NCI-H1694 (cell line): Measurements from ENCODE around the gene CRYGD.
A peak's percentile ranks its signal among the peaks of the same experiment; 100 is the strongest.
"Not testable (repeated sequence)": the region's sequence is repeated elsewhere in the genome, so short reads cannot be mapped to it uniquely, and the experiment has no call there.

Experiments
- DNase-seq: peaks from one replicate; lab custom pipeline; 2025; lab: John Stamatoyannopoulos, UW

CRYGD gene

DNA sequence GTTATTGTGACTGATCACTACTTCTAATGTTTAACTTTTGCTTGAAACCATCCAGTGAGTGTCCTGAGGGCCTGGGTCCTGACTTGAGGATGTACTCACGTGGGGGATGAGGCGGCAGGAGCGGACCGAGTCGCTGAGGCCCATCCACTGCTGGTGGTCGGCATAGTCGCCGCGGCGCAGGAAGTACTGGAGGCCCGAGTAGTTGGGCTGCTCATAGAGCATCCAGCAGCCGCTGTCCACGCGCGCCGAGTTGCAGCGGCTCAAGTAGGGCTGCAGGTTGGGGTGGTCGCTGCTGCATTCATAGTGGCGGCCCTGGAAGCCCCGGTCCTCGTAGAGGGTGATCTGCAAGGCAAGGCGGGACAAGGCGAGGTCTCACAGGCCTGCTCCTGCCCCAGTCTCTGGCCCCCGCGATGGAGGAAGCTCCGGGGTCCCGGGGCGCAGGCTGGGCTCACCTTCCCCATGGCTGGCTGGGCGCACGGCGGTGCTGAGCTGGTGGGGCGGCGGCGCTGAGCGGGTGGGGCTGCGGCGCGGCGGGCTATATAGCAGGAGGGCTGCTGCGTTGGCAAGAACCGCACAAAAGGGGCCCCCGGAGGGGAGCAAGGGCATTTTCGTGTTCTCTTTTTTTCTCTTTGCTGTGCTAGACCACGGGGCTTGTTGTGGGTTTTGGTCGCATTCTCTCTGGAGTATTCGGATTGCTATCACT is at the start of gene CRYGD:
CRYGD (minus strand) TSS at position 512 of the 703 bp plus-strand sequence; CDS start at position 461, 51 bp downstream.
- DNase-seq = not testable (repeated sequence)

DNA sequence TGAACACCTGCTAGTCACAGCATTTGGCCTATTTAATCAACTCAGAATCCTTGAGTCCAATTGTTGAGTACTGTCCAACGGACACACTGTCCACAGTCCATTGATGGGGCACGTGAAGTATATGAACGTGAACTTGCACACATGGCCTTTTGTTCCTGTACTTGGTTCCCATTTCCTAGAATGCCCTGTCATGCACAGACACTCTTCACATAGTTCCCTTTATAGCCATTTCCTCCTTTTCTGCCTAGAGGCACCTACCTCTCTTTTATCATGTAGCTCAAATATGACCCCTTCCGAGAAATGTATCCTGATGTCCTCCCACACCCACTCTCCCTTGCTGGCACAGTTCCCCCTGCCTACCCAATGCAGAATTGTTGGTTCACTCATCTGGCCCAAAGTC is 47.8 kb upstream of the CRYGD start:
- no peak for DNase-seq

GRCh38 chr2:208164951-208165755 is 40.8 kb upstream of the CRYGD start:
- no peak for DNase-seq

DNA sequence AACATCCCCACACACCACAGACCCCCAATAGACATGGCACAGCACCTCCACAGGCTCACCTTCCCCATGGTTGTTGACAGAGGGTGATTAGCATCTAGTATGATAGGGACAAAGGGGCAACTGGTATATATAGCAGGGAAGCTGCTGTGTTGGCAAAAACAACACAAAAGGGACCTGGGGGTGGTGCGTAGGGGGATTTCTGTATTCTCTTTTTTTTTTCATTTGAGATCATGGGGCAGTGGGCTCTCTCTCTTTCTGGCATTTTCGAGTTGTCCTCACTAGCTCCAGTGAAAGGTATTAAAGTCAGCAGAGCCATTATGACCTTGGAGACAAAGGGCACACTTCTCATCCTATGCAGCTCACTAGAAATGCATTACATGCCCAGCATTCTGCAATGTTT is 39.2 kb upstream of the CRYGD start, which contains the start of gene CRYGA:
CRYGA (minus strand) TSS at position 101 of the 400 bp plus-strand sequence; CDS start at position 68, 33 bp downstream.
- DNase-seq = no peak

- DNase-seq = no peak
Measured at GRCh38 chr2:208156439-208156838, 32.1 kb upstream of the CRYGD start.

DNA sequence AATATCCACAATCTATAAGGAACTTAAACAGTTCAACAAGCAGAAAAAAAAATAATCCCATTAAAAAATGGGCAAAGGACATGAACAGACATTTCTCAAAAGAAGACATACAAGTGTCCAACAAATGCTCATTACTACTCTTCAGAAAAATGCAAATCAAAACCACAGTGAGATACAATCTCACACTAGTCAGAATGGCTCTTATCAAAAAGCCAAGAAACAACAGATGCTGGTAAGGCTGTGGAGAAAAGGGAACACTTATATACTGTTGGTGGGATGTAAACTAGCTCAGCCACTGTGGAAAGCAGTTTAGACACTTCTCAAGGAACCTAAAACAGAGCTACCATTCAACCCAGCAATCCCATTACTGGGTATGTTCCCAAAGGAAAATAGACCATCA is 28.8 kb upstream of the CRYGD start:
- DNase-seq = no peak

- DNase-seq = no peak
Measured at GRCh38 chr2:208150956-208151355, 26.6 kb upstream of the CRYGD start.

DNA sequence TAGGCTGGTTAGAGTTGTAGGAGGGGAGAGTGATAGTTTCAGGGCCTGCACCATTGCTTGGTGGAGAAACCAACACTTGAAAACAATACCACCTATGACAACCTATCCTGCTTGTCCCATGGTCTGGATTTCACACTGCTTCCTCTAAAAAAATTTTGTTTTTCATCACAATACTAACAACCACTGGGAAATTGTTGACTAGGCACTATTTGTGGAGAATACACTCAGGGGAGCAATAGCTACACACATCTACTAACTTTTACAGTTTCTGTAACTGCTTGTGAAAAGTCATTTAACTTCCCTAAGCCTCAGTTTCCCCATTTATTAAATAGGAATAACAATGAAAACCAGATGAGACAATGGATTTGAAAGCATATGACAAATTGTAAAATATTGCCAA is 25.8 kb upstream of the CRYGD start:
- DNase-seq = no peak

DNA sequence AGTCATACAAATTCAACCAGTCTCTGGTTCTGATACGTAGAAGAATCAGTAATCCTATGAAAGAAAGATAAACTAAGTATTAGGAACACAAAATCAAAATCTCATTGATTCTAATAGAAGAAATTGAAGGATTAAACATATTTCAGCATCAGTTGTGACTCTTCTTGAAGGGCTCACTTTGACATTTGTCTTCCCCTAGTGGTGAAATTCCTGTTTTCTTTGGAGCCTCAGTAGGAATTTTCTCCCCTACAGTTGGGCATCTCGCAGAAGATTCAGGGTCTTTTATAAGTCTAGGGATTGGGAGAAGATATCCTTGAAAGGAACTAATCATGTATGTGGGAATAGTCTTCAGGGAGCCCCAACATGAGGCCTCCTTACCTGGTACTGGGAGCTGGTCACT is 24.5 kb upstream of the CRYGD start:
- no peak for DNase-seq

DNA sequence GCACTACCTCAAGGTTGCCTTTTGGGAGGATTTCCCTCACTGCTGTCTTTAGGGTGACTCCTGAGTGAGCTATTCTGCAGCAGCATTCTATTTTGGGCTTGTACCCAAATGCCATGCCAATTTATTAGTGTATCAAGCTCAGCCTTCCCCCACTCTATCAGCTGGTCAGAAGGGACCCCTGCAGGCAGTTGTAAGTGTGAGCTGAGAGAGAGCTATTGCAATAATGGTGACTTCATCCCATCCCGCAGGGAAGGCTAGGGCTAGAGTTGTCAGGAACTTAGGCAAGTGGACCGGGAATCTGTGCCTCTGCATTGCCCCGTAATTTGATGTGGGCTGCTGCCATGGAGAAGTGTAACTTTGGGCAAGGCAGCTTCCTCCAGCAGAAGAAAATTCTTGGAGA is 23.4 kb upstream of the CRYGD start:
- DNase-seq = no peak

DNA sequence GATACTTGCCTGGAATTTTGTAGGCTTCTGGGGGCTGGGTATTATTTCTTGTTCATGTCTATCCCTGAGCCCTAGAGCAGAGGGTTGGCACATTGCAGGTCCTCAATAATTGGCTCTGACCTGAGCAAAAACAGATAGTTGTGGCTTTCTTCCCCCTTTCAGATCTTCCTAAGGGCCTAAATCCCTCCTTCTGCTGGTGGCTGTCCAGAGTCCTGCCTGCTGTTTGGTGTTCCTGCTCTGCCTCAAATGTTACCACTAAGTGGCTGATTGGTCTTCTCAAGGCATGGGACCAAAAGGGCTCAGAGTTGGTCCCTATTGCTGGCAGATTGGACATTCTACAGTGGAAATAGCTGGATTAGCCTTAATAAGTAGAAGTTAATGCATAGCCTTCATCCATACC is 22.7 kb upstream of the CRYGD start:
- DNase-seq = no peak

DNA sequence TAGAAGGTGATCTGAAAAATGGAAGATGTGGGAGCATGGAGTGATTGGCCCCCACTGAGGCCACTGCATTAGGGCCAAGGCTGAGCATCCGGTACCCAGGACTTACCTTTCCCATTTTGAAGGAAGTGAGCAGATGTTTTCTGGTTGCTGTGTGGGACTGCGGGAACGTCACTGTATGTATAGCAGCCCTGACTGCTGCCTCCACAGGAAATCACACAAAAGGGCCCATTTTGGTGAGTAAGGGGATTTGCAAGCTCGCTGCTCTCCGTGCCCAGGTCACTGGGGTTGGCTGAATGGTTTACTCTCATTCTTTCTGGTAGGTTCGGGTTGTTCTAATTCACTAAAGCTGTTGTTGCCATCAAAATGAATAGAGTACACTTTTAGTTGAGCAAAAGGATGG is 21.7 kb upstream of the CRYGD start, which contains the start of gene CRYGB:
CRYGB (minus strand) TSS at position 153 of the 400 bp plus-strand sequence; CDS start at position 115, 38 bp downstream.
- no peak for DNase-seq

GRCh38 chr2:208142925-208143799 is 18.8 kb upstream of the CRYGD start:
- DNase-seq = no peak

DNA sequence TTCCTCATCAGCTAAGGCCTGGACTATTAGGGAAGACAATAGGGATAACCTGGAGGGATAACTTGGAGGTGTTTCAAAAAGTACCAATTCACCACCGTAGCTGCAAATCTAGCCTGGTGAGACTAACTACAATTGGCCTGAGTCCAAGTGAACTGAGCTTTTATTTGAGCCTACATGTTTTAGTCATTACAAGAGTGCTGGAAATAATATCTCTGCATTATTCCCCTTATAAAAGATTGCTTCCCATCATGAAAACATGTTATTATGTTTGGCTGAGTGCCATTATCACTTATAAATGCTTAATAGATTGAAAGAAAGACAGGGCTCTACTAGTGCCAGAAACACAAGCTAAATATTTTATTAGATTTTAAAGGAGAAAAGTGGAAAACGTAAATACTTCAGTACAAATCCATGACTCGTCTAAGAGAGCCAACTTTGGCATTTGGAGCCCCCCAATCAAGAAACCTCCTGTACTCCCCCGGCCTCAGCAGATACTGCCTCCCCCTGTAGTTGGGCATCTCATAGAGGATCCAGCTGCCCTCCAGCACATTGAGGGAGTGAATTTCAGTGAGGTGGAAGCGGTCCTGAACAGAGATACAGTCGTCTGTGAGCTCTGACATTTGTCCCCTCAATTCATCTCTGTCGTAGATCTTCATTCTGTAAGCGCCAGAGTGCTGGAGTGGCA is 18.1 kb upstream of the CRYGD start:
- peak; percentile 59 for DNase-seq

DNA sequence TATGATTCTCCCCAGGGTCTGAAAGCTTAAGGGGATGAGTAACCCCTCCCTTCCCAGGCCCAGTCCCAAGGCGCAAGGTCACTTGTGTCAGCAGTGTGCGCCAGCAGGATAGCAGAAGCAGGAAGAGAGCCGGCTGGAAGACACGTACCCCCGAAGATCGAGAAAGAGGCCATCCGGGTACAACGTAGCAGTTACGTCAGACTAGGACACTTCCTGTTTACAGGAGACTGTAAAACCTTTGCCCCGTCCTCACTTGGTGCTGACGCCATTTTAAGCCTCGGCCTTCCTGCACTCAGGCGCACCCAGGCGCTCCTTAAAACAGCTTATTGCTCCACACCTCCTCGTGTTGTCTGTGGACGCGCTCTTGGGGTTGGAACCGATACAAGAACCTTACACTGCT is 15.1 kb upstream of the CRYGD start:
- no peak for DNase-seq

GRCh38 chr2:208138334-208138733 is 14.0 kb upstream of the CRYGD start:
- DNase-seq = not testable (repeated sequence)

DNA sequence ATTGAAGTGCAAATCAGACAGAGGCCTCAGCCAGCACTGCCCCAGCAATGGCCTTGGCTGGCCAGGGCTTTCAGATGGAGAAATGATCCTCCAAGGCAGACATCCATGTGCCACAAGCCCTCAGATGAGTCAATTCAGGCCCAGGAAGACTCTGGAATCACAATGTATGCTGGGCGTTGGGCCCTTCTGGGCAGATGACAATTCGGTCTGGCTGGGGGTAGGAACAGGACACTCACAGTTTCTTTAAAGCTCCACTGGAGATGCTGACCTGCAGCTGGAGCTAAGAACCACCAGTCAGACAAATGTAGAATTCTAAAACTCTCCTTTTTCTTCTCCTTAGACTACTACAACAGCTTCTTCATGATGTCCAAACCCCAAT is 12.4 kb upstream of the CRYGD start:
- DNase-seq = no peak

DNA sequence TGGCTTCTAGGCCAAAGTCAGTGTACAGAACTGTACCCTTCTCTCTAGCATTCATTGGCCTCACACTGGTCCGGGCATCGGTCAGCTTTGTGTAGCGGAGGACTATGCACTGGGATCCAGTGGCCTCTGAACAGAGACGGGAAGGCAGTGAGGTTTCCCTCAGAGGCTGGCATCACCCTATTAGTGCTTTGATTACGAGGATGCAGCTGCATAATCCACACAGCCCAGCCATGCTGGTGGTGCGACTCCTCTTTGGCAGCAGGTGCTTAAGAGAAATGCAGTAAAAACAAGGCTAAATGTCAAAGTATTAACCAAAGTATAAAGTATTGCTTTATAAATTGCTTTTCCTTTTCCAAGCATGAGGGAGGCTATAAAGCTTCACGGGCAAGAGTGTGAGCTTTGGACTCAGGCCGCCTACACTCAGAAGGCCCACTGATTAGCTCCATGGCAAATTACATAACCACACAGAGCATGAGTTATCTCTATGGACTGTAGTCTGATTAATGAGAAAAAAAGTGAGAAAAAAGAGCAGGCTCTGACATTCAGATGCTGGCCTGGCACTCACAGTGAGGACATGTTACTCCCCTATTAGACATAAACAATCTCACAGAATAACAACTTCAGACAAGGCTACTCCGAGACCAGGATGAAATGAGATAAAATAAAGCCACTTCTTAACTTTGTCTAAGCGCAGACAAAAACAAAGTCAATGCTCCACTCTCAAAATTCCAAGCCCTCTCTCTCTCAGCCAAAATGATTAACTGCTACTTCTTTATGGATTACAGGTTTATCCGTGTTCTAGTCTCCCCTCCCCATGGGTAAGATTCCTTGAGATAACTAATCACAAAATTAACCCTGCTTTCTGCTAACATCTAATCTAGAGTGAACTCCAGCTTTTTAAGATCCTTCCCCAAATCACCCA is 11.7 kb upstream of the CRYGD start:
- no peak for DNase-seq

DNA sequence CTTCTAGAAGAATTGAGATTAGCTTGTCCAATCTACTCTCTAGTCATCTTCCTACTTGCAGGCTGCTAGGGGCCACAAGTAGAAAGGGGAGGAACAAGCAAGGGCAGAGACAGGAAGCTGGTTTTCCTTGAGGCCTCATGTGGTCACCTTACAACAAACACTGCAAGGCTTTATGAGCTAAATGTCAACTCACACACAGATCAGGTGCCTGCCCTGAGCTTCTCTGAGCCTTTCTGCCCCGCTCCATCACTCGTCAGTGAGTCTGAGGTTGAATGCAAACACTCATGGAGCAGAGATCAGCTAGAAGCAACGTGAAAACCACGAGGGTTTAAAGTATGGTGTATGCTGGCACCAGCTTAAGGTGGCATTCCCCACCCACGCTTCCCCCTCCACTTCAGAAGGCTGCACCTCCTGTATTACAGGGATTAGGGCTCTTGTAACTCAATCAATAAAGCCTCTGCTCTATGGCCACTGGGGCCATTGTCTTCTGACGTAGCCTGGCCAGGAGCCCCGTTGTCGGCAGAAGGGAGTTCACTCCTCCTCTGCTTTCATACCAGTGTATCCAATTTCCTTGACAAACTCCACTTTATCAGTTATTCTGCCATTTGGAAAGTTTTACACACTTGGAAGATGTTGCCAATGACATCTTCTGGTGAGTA is 10.7 kb upstream of the CRYGD start:
- DNase-seq = no peak

- DNase-seq = no peak
Measured at GRCh38 chr2:208130712-208131110, 6.4 kb upstream of the CRYGD start.
